GM23248 (cell line): ENCODE data around the gene SRPK3. TPM values are rescaled to one million over a fixed set of nuclear protein-coding genes. Genes with fewer than 3 reads are reported as not detected.

Source experiments
- DNase-seq: peaks from one replicate; pipeline ENCODE4 v3.0.0-alpha.2; 2015
- H2AFZ ChIP-seq: fragments of 200-600 bp; sonication (generic); 2 replicates; pipeline ENCODE4 v1.6.1; 2016; ENCODE audit warnings: antibody characterized with exemption
- H3F3A ChIP-seq: fragments of 200-600 bp; sonication (generic); 2 replicates; pipeline ENCODE4 v1.6.1; 2016; ENCODE audit warnings: mild to moderate bottlenecking, antibody characterized with exemption, mixed run types; ENCODE audit not compliant: insufficient read depth
- H3K27ac ChIP-seq: fragments of 200-600 bp; sonication (generic); 2 replicates; pipeline ENCODE4 v1.5.1; 2016; ENCODE audit warnings: mild to moderate bottlenecking
- H3K27me3 ChIP-seq: fragments of 200-600 bp; sonication (generic); replicated peaks from 2 replicates; pipeline ENCODE4 v1.6.1; 2016; ENCODE audit warnings: mild to moderate bottlenecking; ENCODE audit not compliant: insufficient read depth
- H3K36me3 ChIP-seq: fragments of 200-600 bp; sonication (generic); 2 replicates; pipeline ENCODE4 v1.6.1; 2016; ENCODE audit warnings: low read depth, mild to moderate bottlenecking
- H3K4me1 ChIP-seq: fragments of 200-600 bp; sonication (generic); 2 replicates; pipeline ENCODE4 v1.6.1; 2016; ENCODE audit warnings: mild to moderate bottlenecking; ENCODE audit not compliant: insufficient read depth
- H3K4me2 ChIP-seq: fragments of 200-600 bp; sonication (generic); one replicate; pipeline ENCODE4 v1.6.1; 2016; ENCODE audit warnings: mild to moderate bottlenecking; ENCODE audit not compliant: unreplicated experiment
- H3K4me3 ChIP-seq: fragments of 200-600 bp; sonication (generic); 2 replicates; pipeline ENCODE4 v1.5.1; 2016; ENCODE audit warnings: mild to moderate bottlenecking
- H3K79me2 ChIP-seq: fragments of 200-600 bp; sonication (generic); 2 replicates; pipeline ENCODE4 v1.6.1; 2016; ENCODE audit warnings: mild to moderate bottlenecking; ENCODE audit not compliant: insufficient read depth
- H3K9ac ChIP-seq: fragments of 200-600 bp; sonication (generic); 2 replicates; pipeline ENCODE4 v1.6.1; 2016; ENCODE audit warnings: mild to moderate bottlenecking
- H3K9me2 ChIP-seq: fragments of 200-600 bp; sonication (generic); 2 replicates; pipeline ENCODE4 v1.6.1; 2016; ENCODE audit warnings: mixed run types, mild to moderate bottlenecking, moderate library complexity; ENCODE audit not compliant: insufficient read depth
- H3K9me3 ChIP-seq: fragments of 200-600 bp; sonication (generic); one replicate; pipeline ENCODE4 v1.6.1; 2017; ENCODE audit warnings: low read depth
- H4K20me1 ChIP-seq: fragments of 200-600 bp; sonication (generic); 2 replicates; pipeline ENCODE4 v1.6.0; 2016; ENCODE audit not compliant: insufficient read depth
- EZH2 ChIP-seq: fragments of 200-600 bp; sonication (generic); IDR thresholded peaks from 2 replicates; pipeline ENCODE4 v1.6.1; 2018; ENCODE audit warnings: antibody characterized with exemption, mild to moderate bottlenecking; ENCODE audit not compliant: insufficient read depth, poor library complexity, severe bottlenecking
- EZH2phosphoT487 ChIP-seq: fragments of 200-600 bp; sonication (generic); IDR thresholded peaks from 2 replicates; pipeline ENCODE4 v1.6.1; 2018; ENCODE audit warnings: antibody characterized with exemption, moderate library complexity, mild to moderate bottlenecking, low read depth; ENCODE audit not compliant: insufficient read depth
- WGBS, 2 experiments: methylation state at CpG; one replicate each; pipeline ENCODE4 v1.1.6; 2015 to 2017; ENCODE audit warnings: low lambda C conversion rate in 2 of 2, low coverage in 1 of 2; ENCODE audit errors: missing lambda C conversion rate in 2 of 2; 5-methylcytosine and 5-hydroxymethylcytosine counted together
- in situ Hi-C: fragments of 300-500 bp; cut with MboI; formaldehyde crosslinking; loops from 2 replicates; pipeline ENCODE4 v1.15.0; 2020
- polyA plus RNA-seq: library from polyadenylated mRNA; unstranded; fragments of >200 nt; fragmentation: Nextera tagmentation; extraction: Ambion mirVana; gene quantifications from 2 replicates; pipeline ENCODE4 v1.2.1, GENCODE V29; 2016
- total RNA-seq: library from RNA; depleted of rRNA; stranded (reverse); fragments of >200 nt; shearing (Covaris generic); gene quantifications from 2 replicates; pipeline ENCODE4 v1.2.3, GENCODE V29; 2014

SRPK3 gene
- total and polyA plus RNA-seq, 2 experiments from 2014 or later = 0.53 to 0.86 TPM

DNA sequence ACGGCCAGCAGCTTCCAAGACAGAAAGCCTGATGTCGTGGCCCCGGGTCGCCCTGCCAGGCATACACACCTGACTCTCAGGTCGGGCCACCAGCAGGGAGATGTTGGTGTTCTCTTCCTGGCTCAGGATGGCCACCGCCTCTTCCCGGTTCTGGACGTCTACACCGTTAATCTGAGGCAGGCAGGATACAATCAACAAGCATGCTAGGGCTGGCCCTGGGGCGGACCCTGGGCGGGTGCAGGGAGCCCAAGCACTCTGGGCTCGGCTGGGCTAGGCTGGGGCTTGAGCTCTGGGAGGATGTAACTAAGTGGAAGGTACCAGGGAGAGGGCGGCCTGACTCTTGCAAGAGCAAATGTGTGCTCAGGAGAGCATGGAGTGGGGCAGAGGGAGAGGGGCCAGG lies 24.6 kb downstream of the SRPK3 start:
- no peak overlapping the region for H3K4me3 ChIP-seq
- in situ Hi-C loops = no loop called here
- H3K79me2 ChIP-seq = no peaks in the 10 kb centered on the region
- no peak for DNase-seq
- H3K9me3 ChIP-seq = no peaks in the 10 kb centered on the region
- no peaks in the 10 kb centered on the region for H3K36me3 ChIP-seq
- no peaks in the 10 kb centered on the region for H3F3A ChIP-seq
- no peak overlapping the region for H3K4me2 ChIP-seq
- H4K20me1 ChIP-seq = no peaks in the 10 kb centered on the region
- H3K9ac ChIP-seq = no peak overlapping the region
- WGBS, 2 experiments = 72 to 81% methylated on average over 8 to 10 of the region's 13 CpGs
- no peaks in the 10 kb centered on the region for H3K4me1 ChIP-seq
- TF ChIP-seq EZH2 (no peak), EZH2phosphoT487 (no peak)
- H3K27me3 ChIP-seq = no peaks in the 10 kb centered on the region
- no peaks in the 10 kb centered on the region for H3K9me2 ChIP-seq
- no peak overlapping the region for H2AFZ ChIP-seq
- H3K27ac ChIP-seq = no peak overlapping the region

DNA sequence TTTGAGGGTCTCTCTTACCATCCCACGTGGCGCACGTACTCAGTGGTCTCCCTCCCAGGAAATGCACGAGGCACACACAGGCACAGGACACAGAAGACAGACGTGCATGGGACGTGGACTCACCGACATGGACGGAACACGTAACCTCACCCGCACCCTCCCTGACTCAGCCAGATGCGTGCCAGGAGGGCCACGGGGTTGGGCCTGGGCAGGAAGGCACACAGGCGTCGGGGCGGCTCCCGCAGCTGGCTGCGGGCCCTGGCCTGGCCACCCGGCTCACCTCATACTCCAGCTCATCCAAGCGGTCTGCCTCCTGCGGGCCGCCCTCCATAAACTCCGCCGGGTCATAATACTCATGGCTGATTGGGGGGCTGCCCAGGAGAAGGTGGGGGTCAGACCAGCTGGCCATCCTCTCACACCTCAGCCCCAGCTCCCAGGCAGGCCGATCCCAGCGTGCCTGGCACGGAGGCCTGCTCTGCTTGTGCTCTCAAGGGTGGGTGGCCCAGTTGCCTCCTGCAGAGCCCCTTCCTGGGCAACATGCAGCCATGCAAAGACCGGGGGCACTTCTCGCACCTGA lies 26.2 kb downstream of the SRPK3 start:
- Histone ChIP-seq H3K4me2 (no peak overlapping the region), H3K36me3 (no peaks in the 10 kb centered on the region), H3K9me3 (no peaks in the 10 kb centered on the region), H3K27ac (no peak overlapping the region), H4K20me1 (no peaks in the 10 kb centered on the region), H3K9me2 (no peaks in the 10 kb centered on the region), H2AFZ (no peak overlapping the region), H3K4me1 (no peaks in the 10 kb centered on the region), H3K27me3 (no peaks in the 10 kb centered on the region), H3K4me3 (no peak overlapping the region), H3K79me2 (no peaks in the 10 kb centered on the region), H3K9ac (no peak overlapping the region), H3F3A (no peaks in the 10 kb centered on the region)
- in situ Hi-C loops = no loop called here
- DNase-seq = no peak
- 83 to 90% methylated on average over 6 to 22 of the region's 28 CpGs for WGBS, 2 experiments
- TF ChIP-seq EZH2 (no peak), EZH2phosphoT487 (no peak)

DNA sequence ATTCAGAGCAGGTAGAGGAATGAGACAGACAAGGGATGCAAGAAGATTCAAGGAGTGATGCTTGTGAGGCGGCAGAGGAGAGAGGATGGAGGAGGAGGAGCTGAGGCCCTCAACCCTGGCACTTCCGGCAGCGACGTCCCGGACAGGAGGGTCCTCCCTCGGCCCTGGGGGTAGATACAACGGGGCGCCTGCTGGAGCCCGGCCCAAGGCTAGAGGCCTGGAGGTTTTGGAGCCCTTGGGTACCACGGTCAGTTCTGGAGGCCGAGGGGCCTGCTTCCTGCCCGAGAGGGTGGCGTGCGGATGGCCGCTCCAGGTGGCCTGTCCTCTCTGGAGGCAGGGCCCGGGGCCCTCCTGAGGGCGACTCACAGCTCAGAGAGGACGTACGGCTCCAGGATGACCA lies 27.1 kb downstream of the SRPK3 start:
- no peak for DNase-seq
- 85 to 100% methylated on average over 3 to 9 of the region's 19 CpGs for WGBS, 2 experiments

DNA sequence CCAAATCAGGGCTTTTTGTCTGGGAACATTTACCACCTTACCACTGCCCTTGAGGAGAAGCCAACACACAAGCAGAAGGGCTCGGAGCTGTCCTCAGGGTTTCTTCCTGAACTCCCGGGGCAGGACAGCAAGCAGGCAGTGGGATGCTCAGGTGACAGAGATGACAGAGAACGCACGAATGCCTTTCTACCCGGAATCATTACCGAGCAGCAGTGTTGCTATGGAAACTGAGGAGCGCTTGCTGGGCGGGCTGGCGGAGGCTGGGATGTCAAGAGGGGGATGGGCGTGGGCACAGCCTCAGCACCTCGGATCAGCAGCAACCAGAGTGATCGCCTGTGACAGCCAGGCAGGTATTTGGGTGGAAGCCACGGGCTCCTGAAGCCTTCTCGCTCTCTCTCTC lies 31.4 kb downstream of the SRPK3 start:
- no peaks in the 10 kb centered on the region for H3F3A ChIP-seq
- H3K27me3 ChIP-seq = no peaks in the 10 kb centered on the region
- H3K9me3 ChIP-seq = no peaks in the 10 kb centered on the region
- WGBS, 2 experiments = 45 to 81% methylated on average over 6 to 14 of the region's 14 CpGs
- no peak for TF ChIP-seq EZH2
- TF ChIP-seq EZH2phosphoT487 = no peak
- no peak overlapping the region for H3K27ac ChIP-seq
- no peaks in the 10 kb centered on the region for H3K36me3 ChIP-seq
- no peaks in the 10 kb centered on the region for H4K20me1 ChIP-seq
- no peak overlapping the region for H3K9ac ChIP-seq
- no peak overlapping the region for H3K4me2 ChIP-seq
- H3K4me3 ChIP-seq = no peak overlapping the region
- H3K79me2 ChIP-seq = no peaks in the 10 kb centered on the region
- no peaks in the 10 kb centered on the region for H3K9me2 ChIP-seq
- DNase-seq = no peak
- in situ Hi-C loops = no loop called here
- H2AFZ ChIP-seq = no peak overlapping the region
- H3K4me1 ChIP-seq = no peaks in the 10 kb centered on the region

More for the DNA sequence above, 27.1 kb downstream of the SRPK3 start:
- Histone ChIP-seq H4K20me1 (no peaks in the 10 kb centered on the region), H2AFZ (no peak overlapping the region), H3F3A (no peaks in the 10 kb centered on the region), H3K9me2 (no peaks in the 10 kb centered on the region), H3K27ac (no peak overlapping the region), H3K4me2 (no peak overlapping the region), H3K36me3 (no peaks in the 10 kb centered on the region), H3K9me3 (no peaks in the 10 kb centered on the region), H3K79me2 (no peaks in the 10 kb centered on the region), H3K4me3 (no peak overlapping the region), H3K27me3 (no peaks in the 10 kb centered on the region), H3K9ac (no peak overlapping the region), H3K4me1 (no peaks in the 10 kb centered on the region)
- in situ Hi-C loops = no loop called here
- no peak for TF ChIP-seq EZH2phosphoT487
- no peak for TF ChIP-seq EZH2

DNA sequence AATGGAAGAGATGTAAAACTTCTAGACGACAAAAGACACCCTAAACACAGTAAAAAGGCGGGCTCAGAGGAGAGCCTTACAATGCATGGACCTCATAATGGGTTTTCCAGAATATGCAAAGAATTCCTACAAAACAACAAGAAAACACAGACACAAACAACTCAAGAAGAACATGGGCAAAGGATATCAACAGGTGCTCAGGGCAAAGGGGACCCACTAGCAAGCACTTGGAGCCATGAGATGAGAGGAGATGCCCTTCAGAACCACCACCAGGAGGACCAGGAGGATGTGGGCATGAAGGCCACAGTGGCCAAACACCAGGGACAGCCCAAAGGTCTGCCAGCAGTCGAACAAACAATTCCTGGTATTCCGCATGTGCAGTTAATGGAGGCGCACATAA lies 32.3 kb downstream of the SRPK3 start:
- H3K27ac ChIP-seq = no peak overlapping the region
- H2AFZ ChIP-seq = no peak overlapping the region
- no peak overlapping the region for H3K4me3 ChIP-seq
- TF ChIP-seq EZH2 (no peak), EZH2phosphoT487 (no peak)
- no peaks in the 10 kb centered on the region for H3K79me2 ChIP-seq
- H3F3A ChIP-seq = no peaks in the 10 kb centered on the region
- no peak for DNase-seq
- H3K27me3 ChIP-seq = no peaks in the 10 kb centered on the region
- no peaks in the 10 kb centered on the region for H3K36me3 ChIP-seq
- H3K4me1 ChIP-seq = no peaks in the 10 kb centered on the region
- WGBS, 2 experiments = 82 to 87% methylated on average over 5 of the region's 5 CpGs
- no peaks in the 10 kb centered on the region for H3K9me3 ChIP-seq
- no peak overlapping the region for H3K9ac ChIP-seq
- in situ Hi-C loops = no loop called here
- no peaks in the 10 kb centered on the region for H3K9me2 ChIP-seq
- H4K20me1 ChIP-seq = no peaks in the 10 kb centered on the region
- no peak overlapping the region for H3K4me2 ChIP-seq
